Heart left ventricle (tissue), 13 donors: ENCODE measurements around the gene TRIM75.

Source experiments
- CTCF ChIP-seq, 12 donors: fragments of 200-600 bp; sonication (generic) in 4 of 12; IDR thresholded peaks; one replicate each; pipeline versions ENCODE4 v1.5.0 to v1.8.0; 2018 to 2022; ENCODE audit warnings: antibody characterized with exemption in 12 of 12, mild to moderate bottlenecking in 5 of 12
- POLR2A ChIP-seq, 2 donors: fragments of 450-650 bp; IDR thresholded peaks; one replicate each; pipeline ENCODE4 v1.6.1; 2017; ENCODE audit warnings: antibody characterized with exemption in 2 of 2, mild to moderate bottlenecking in 2 of 2, moderate library complexity in 2 of 2
- donor health status: ischemic (EF 13 %, LVEDD 7.1; RV severe dilation, severe dysfunction).
- donor health status: DM: no; HTN: yes; CAD: no.
- donor health status: DM: no; HTN: no; CAD: no.
- donor health status: ischemic (EF 25% LVEDD 6.9; RV normal size, moderate dysfunction).
- donor health status: ischemic (EF 25% LVEDD 5.7; RV mildly dilated, moderate dysfunction).
- donor health status: ischemic (EF 35%, LVEDD 5.7; RV mildly dilated, moderate dysfunction).
- donor health status: nonischemic (EF 11% LVEDD 7.7; RV severe dilation, severe dysfunction).
- donor health status: DM: yes; HTN: yes; CAD: no.
- donor health status: PGD.
- donor health status: ischemic (EF 29% LVEDD 5.4; RV normal size, mild dysfunction).
- donor health status: nonischemic (EF 23%, LVEDD 6.1; RV moderate dilation, normal function).

GRCh38 chr4:165106518-165106917 lies 52.9 kb downstream of the TRIM75 start:
- TF ChIP-seq CTCF (IDR thresholded peaks at IDR 0.05) (no peak), POLR2A (IDR thresholded peaks at IDR 0.05) (no peak)
